Measurements from ENCODE around the gene NXT2.
A peak's percentile ranks its signal among the peaks of the same experiment; 100 is the strongest.

The NXT2 gene

GRCh38 chrX:109536439-109537323 lies at the start of gene NXT2:
TSS of gene NXT2 (plus strand) at chrX:109536844. CDS start at chrX:109537007, 163 bp downstream.
- Mint-ChIP-seq H3K9me3 (no peaks in the 10 kb centered on the region), H3K36me3 (ENCODE audit: low read depth) (no peaks in the 10 kb centered on the region), H3K4me3 (peak within 1 kb of the TSS; percentile 94), H3K27ac (peak within 1 kb of the TSS; percentile 96 to 100 (median 99)), H3K27me3 (ENCODE audit: low read depth) (peaks cover 22% of the 10 kb centered on the region), H3K4me1 (peaks cover 6% of the 10 kb centered on the region)
- no peak for TF ChIP-seq CTCF (IDR thresholded peaks at IDR 0.05; ENCODE audit: unreplicated experiment in 3 of 3)

GRCh38 chrX:109487640-109488039 lies 49.0 kb upstream of the NXT2 start:
- no peak overlapping the region for H3K27ac Mint-ChIP-seq
- no peaks in the 10 kb centered on the region for H3K4me1 Mint-ChIP-seq
- no peaks in the 10 kb centered on the region for H3K27me3 Mint-ChIP-seq (ENCODE audit: low read depth)
- no peak for TF ChIP-seq CTCF (IDR thresholded peaks at IDR 0.05; ENCODE audit: unreplicated experiment in 3 of 3)
- no peaks in the 10 kb centered on the region for H3K36me3 Mint-ChIP-seq (ENCODE audit: low read depth)
- H3K4me3 Mint-ChIP-seq = no peak overlapping the region
- H3K9me3 Mint-ChIP-seq = no peaks in the 10 kb centered on the region

GRCh38 chrX:109489174-109489573 lies 47.5 kb upstream of the NXT2 start:
- Mint-ChIP-seq H3K36me3 (ENCODE audit: low read depth) (no peaks in the 10 kb centered on the region), H3K9me3 (no peaks in the 10 kb centered on the region), H3K4me1 (no peaks in the 10 kb centered on the region), H3K27me3 (ENCODE audit: low read depth) (no peaks in the 10 kb centered on the region), H3K27ac (no peak overlapping the region), H3K4me3 (no peak overlapping the region)
- no peak for TF ChIP-seq CTCF (IDR thresholded peaks at IDR 0.05; ENCODE audit: unreplicated experiment in 3 of 3)

- Mint-ChIP-seq H3K36me3 (ENCODE audit: low read depth) (no peaks in the 10 kb centered on the region), H3K9me3 (no peaks in the 10 kb centered on the region), H3K27me3 (ENCODE audit: low read depth) (peaks cover 4% of the 10 kb centered on the region), H3K4me1 (no peaks in the 10 kb centered on the region), H3K4me3 (no peak overlapping the region), H3K27ac (no peak overlapping the region)
- TF ChIP-seq CTCF (IDR thresholded peaks at IDR 0.05; ENCODE audit: unreplicated experiment in 3 of 3) = no peak
Measured at GRCh38 chrX:109498434-109498833, 38.2 kb upstream of the NXT2 start.

GRCh38 chrX:109501176-109501575 lies 35.5 kb upstream of the NXT2 start:
- H3K27ac Mint-ChIP-seq = no peak overlapping the region
- H3K4me3 Mint-ChIP-seq = no peak overlapping the region
- H3K9me3 Mint-ChIP-seq = no peaks in the 10 kb centered on the region
- TF ChIP-seq CTCF (IDR thresholded peaks at IDR 0.05; ENCODE audit: unreplicated experiment in 3 of 3) = no peak
- no peaks in the 10 kb centered on the region for H3K36me3 Mint-ChIP-seq (ENCODE audit: low read depth)
- H3K4me1 Mint-ChIP-seq = no peaks in the 10 kb centered on the region
- peaks cover 4% of the 10 kb centered on the region for H3K27me3 Mint-ChIP-seq (ENCODE audit: low read depth)

GRCh38 chrX:109508915-109509314 lies 27.7 kb upstream of the NXT2 start:
- no peaks in the 10 kb centered on the region for H3K27me3 Mint-ChIP-seq (ENCODE audit: low read depth)
- no peaks in the 10 kb centered on the region for H3K4me1 Mint-ChIP-seq
- H3K9me3 Mint-ChIP-seq = no peaks in the 10 kb centered on the region
- H3K4me3 Mint-ChIP-seq = no peak overlapping the region
- H3K27ac Mint-ChIP-seq = no peak overlapping the region
- no peak for TF ChIP-seq CTCF (IDR thresholded peaks at IDR 0.05; ENCODE audit: unreplicated experiment in 3 of 3)
- H3K36me3 Mint-ChIP-seq (ENCODE audit: low read depth) = no peaks in the 10 kb centered on the region

Data from nephron (organoid).